Measurements from ENCODE around the gene XAF1. TPM values are rescaled to one million over a fixed set of nuclear protein-coding genes. Genes with fewer than 3 reads are reported as not detected.
"Not testable (repeated sequence)": the region's sequence is repeated elsewhere in the genome, so short reads cannot be mapped to it uniquely, and the experiment has no call there.

XAF1 gene
- total RNA-seq, 1 experiment from 2014 or later = not detected

GRCh38 chr17:6797718-6798351 lies 42.0 kb downstream of the XAF1 start:
- no peak for DNase-seq (ENCODE audit: extremely low read depth, low read depth)

GRCh38 chr17:6799738-6800137 lies 43.9 kb downstream of the XAF1 start:
- DNase-seq (ENCODE audit: extremely low read depth, low read depth) = no peak

GRCh38 chr17:6800422-6801027 lies 44.7 kb downstream of the XAF1 start:
- no peak for DNase-seq (ENCODE audit: extremely low read depth, low read depth)

- DNase-seq (ENCODE audit: extremely low read depth, low read depth) = no peak
Observed at GRCh38 chr17:6811510-6811909, 55.7 kb downstream of the XAF1 start.

- no peak for DNase-seq (ENCODE audit: extremely low read depth, low read depth)
Observed at GRCh38 chr17:6812295-6812694, 56.4 kb downstream of the XAF1 start.

GRCh38 chr17:6815775-6816174 lies 59.9 kb downstream of the XAF1 start:
- no peak for DNase-seq (ENCODE audit: extremely low read depth, low read depth)

GRCh38 chr17:6816368-6816767 lies 60.5 kb downstream of the XAF1 start:
- not testable (repeated sequence) for DNase-seq (ENCODE audit: extremely low read depth, low read depth)

- DNase-seq (ENCODE audit: extremely low read depth, low read depth) = no peak
Observed at GRCh38 chr17:6818938-6819337, 63.1 kb downstream of the XAF1 start.

GRCh38 chr17:6823011-6823442 lies 67.2 kb downstream of the XAF1 start:
- no peak for DNase-seq (ENCODE audit: extremely low read depth, low read depth)

Small RNAs within 50 kb of the gene (small RNA-seq; reads per million reads assigned to genes)
- gene AC004706.2 = 0 reads per million in 2 experiments

Other genes starting within 250 kb of the XAF1 start
- gene PITPNM3, start 199.5 kb upstream of the XAF1 start, total RNA-seq (2014; rRNA removed; shearing (Covaris generic)) = 0.84 and 1.0 TPM in 2 replicates
- 18.5 and 19.0 TPM in 2 replicates for gene KIAA0753, start 115.3 kb upstream of the XAF1 start, total RNA-seq (2014; rRNA removed; shearing (Covaris generic))
- 97.4 and 101 TPM in 2 replicates for gene TXNDC17, start 115.0 kb upstream of the XAF1 start, total RNA-seq (2014; rRNA removed; shearing (Covaris generic))
- 17.4 and 21.2 TPM in 2 replicates for gene MED31, start 104.4 kb upstream of the XAF1 start, total RNA-seq (2014; rRNA removed; shearing (Covaris generic))
- 0.22 and 0.32 TPM in 2 replicates for gene C17orf100, start 104.3 kb upstream of the XAF1 start, total RNA-seq (2014; rRNA removed; shearing (Covaris generic))
- gene SLC13A5, start 42.7 kb upstream of the XAF1 start, total RNA-seq (2014; rRNA removed; shearing (Covaris generic)) = not detected in 2 replicates
- not detected in 2 replicates for gene FBXO39, start 20.2 kb downstream of the XAF1 start, total RNA-seq (2014; rRNA removed; shearing (Covaris generic))
- not detected in 2 replicates for gene TEKT1, start 75.7 kb downstream of the XAF1 start, total RNA-seq (2014; rRNA removed; shearing (Covaris generic))
- not detected in 2 replicates for gene ALOX12, start 240.0 kb downstream of the XAF1 start, total RNA-seq (2014; rRNA removed; shearing (Covaris generic))